ENCODE measurements around the gene PTPRF.

Gene PTPRF

GRCh38 chr1:43573066-43573800 is 42.5 kb downstream of the PTPRF start:
- in situ Hi-C loops (cut with MboI; ENCODE audit: low sequenced_read_pairs), result no loop called here

- in situ Hi-C loops (cut with MboI; ENCODE audit: low sequenced_read_pairs), result no loop called here
These were observed 45.8 kb downstream of the PTPRF start for GRCh38 chr1:43576521-43576920.

- in situ Hi-C loops (cut with MboI; ENCODE audit: low sequenced_read_pairs), result no loop called here
These were observed 47.2 kb downstream of the PTPRF start for GRCh38 chr1:43577655-43578542.

- in situ Hi-C loops (cut with MboI; ENCODE audit: low sequenced_read_pairs), result no loop called here
These were observed 49.4 kb downstream of the PTPRF start for GRCh38 chr1:43580039-43580438.

- in situ Hi-C loops (cut with MboI; ENCODE audit: low sequenced_read_pairs), result no loop called here
These were observed 51.5 kb downstream of the PTPRF start for GRCh38 chr1:43582162-43582566.

GRCh38 chr1:43583058-43583457 is 52.4 kb downstream of the PTPRF start:
- in situ Hi-C loops (cut with MboI; ENCODE audit: low sequenced_read_pairs), result no loop called here

GRCh38 chr1:43584204-43584603 is 53.5 kb downstream of the PTPRF start:
- in situ Hi-C loops (cut with MboI; ENCODE audit: low sequenced_read_pairs), result no loop called here

- in situ Hi-C loops (cut with MboI; ENCODE audit: low sequenced_read_pairs), result no loop called here
These were observed 54.9 kb downstream of the PTPRF start for GRCh38 chr1:43585557-43585956.

- in situ Hi-C loops (cut with MboI; ENCODE audit: low sequenced_read_pairs), result no loop called here
These were observed 55.6 kb downstream of the PTPRF start for GRCh38 chr1:43586136-43586731.

- in situ Hi-C loops (cut with MboI; ENCODE audit: low sequenced_read_pairs), result no loop called here
These were observed 56.3 kb downstream of the PTPRF start for GRCh38 chr1:43587001-43587400.

- in situ Hi-C loops (cut with MboI; ENCODE audit: low sequenced_read_pairs), result no loop called here
These were observed 56.9 kb downstream of the PTPRF start for GRCh38 chr1:43587594-43587993.

- in situ Hi-C loops (cut with MboI; ENCODE audit: low sequenced_read_pairs), result no loop called here
These were observed 57.9 kb downstream of the PTPRF start for GRCh38 chr1:43588592-43588991.

GRCh38 chr1:43590388-43590925 is 59.8 kb downstream of the PTPRF start:
- in situ Hi-C loops (cut with MboI; ENCODE audit: low sequenced_read_pairs), result no loop called here

- in situ Hi-C loops (cut with MboI; ENCODE audit: low sequenced_read_pairs), result no loop called here
These were observed 60.5 kb downstream of the PTPRF start for GRCh38 chr1:43591181-43591580.

GRCh38 chr1:43592051-43592665 is 61.5 kb downstream of the PTPRF start:
- in situ Hi-C loops (cut with MboI; ENCODE audit: low sequenced_read_pairs), result no loop called here

GRCh38 chr1:43592974-43593683 is 62.4 kb downstream of the PTPRF start:
- in situ Hi-C loops (cut with MboI; ENCODE audit: low sequenced_read_pairs), result no loop called here

- in situ Hi-C loops (cut with MboI; ENCODE audit: low sequenced_read_pairs), result no loop called here
These were observed 65.9 kb downstream of the PTPRF start for GRCh38 chr1:43596579-43596978.

- in situ Hi-C loops (cut with MboI; ENCODE audit: low sequenced_read_pairs), result no loop called here
These were observed 66.3 kb downstream of the PTPRF start for GRCh38 chr1:43597028-43597427.

GRCh38 chr1:43597721-43598120 is 67.0 kb downstream of the PTPRF start:
- in situ Hi-C loops (cut with MboI; ENCODE audit: low sequenced_read_pairs), result no loop called here

- in situ Hi-C loops (cut with MboI; ENCODE audit: low sequenced_read_pairs), result no loop called here
These were observed 67.9 kb downstream of the PTPRF start for GRCh38 chr1:43598622-43599021.
